Measurements from ENCODE around the gene BLTP3A.
"Not testable (repeated sequence)": the region's sequence is repeated elsewhere in the genome, so short reads cannot be mapped to it uniquely, and the experiment has no call there.

The BLTP3A gene

GRCh38 chr6:34791701-34792604 lies at the start of gene BLTP3A:
Gene BLTP3A, plus strand, starts transcription at chr6:34792083. Its CDS starts 168 bp downstream, at chr6:34792251.
- no peak for TF ChIP-seq CTCF (conservative IDR thresholded peaks at IDR 0.05; ENCODE audit: low read length)
- peak; percentile 57 for DNase-seq (ENCODE audit: low read depth)
- peak within 1 kb of the TSS; percentile 82 for H3K4me3 ChIP-seq (ENCODE audit: low read length)

- TF ChIP-seq CTCF (conservative IDR thresholded peaks at IDR 0.05; ENCODE audit: low read length), result no peak
- no peak for DNase-seq (ENCODE audit: low read depth)
- no peak overlapping the region for H3K4me3 ChIP-seq (ENCODE audit: low read length)
Observed at GRCh38 chr6:34742094-34742493, 49.8 kb upstream of the BLTP3A start.

- no peak for TF ChIP-seq CTCF (conservative IDR thresholded peaks at IDR 0.05; ENCODE audit: low read length)
- H3K4me3 ChIP-seq (ENCODE audit: low read length), result no peak overlapping the region
- no peak for DNase-seq (ENCODE audit: low read depth)
Observed at GRCh38 chr6:34743625-34744293, 48.1 kb upstream of the BLTP3A start.

- H3K4me3 ChIP-seq (ENCODE audit: low read length); DNase-seq (ENCODE audit: low read depth): not testable (repeated sequence)
Observed at GRCh38 chr6:34744294-34744647, 47.6 kb upstream of the BLTP3A start.

GRCh38 chr6:34745277-34746103 lies 46.4 kb upstream of the BLTP3A start:
- no peak overlapping the region for H3K4me3 ChIP-seq (ENCODE audit: low read length)
- DNase-seq (ENCODE audit: low read depth), result no peak
- TF ChIP-seq CTCF (conservative IDR thresholded peaks at IDR 0.05; ENCODE audit: low read length), result no peak

GRCh38 chr6:34746104-34746846 lies 45.6 kb upstream of the BLTP3A start:
- no peak overlapping the region for H3K4me3 ChIP-seq (ENCODE audit: low read length)
- no peak for DNase-seq (ENCODE audit: low read depth)
- no peak for TF ChIP-seq CTCF (conservative IDR thresholded peaks at IDR 0.05; ENCODE audit: low read length)

- no peak for DNase-seq (ENCODE audit: low read depth)
- no peak overlapping the region for H3K4me3 ChIP-seq (ENCODE audit: low read length)
- TF ChIP-seq CTCF (conservative IDR thresholded peaks at IDR 0.05; ENCODE audit: low read length), result no peak
Observed at GRCh38 chr6:34748757-34749156, 43.1 kb upstream of the BLTP3A start.
